ENCODE measurements around the gene RBM15. TPM values are rescaled to one million over a fixed set of nuclear protein-coding genes. Genes with fewer than 3 reads are reported as not detected.

The RBM15 gene
- total and polyA plus RNA-seq, 2 experiments from 2014 or later: 20.8 to 84.0 TPM

DNA sequence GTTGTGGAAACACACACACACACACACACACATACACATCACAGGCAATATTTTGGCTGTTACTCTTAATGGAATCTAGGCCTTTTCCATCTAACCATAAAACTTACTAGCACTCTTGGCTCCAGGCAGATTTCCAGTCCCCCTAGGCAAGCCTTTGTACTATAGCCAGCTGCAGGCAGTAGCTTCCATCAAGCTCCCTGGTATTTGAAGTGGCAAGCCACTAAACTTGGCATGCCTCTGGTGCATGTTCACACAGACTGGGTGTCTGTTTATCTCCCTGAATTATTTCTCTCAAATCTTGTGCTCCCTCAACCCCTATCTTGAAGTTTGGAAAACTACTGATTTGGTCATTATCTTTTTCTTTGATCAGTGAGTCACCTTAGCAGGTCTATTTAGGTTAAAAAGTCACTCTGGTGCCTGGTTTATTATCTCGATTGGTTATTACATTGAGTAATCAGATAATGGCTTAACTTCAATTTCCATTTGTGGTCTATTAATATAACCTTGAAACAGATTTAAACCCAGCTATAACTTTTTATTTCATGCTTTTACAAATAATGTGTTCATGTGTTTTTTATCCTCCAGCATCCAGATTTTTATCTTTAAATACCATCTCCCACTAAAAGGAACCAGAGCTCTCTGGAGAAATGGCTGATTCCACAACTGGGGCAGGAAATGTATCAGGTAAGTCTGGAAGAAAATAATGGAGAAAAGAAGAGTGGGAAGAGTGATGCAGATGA is 2.7 kb upstream of the RBM15 start (continued):
- TF ChIP-seq, protein P1, sequence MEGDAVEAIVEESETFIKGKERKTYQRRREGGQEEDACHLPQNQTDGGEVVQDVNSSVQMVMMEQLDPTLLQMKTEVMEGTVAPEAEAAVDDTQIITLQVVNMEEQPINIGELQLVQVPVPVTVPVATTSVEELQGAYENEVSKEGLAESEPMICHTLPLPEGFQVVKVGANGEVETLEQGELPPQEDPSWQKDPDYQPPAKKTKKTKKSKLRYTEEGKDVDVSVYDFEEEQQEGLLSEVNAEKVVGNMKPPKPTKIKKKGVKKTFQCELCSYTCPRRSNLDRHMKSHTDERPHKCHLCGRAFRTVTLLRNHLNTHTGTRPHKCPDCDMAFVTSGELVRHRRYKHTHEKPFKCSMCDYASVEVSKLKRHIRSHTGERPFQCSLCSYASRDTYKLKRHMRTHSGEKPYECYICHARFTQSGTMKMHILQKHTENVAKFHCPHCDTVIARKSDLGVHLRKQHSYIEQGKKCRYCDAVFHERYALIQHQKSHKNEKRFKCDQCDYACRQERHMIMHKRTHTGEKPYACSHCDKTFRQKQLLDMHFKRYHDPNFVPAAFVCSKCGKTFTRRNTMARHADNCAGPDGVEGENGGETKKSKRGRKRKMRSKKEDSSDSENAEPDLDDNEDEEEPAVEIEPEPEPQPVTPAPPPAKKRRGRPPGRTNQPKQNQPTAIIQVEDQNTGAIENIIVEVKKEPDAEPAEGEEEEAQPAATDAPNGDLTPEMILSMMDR (conservative IDR thresholded peaks at IDR 0.05; ENCODE audit: low read depth in 2 of 2): no peak
- TF ChIP-seq EZH2 (IDR thresholded peaks at IDR 0.05; ENCODE audit: low read depth, unreplicated experiment) (no peak), EZH2phosphoT487 (IDR thresholded peaks at IDR 0.05; ENCODE audit: unreplicated experiment) (no peak), JUNB (IDR thresholded peaks at IDR 0.05; ENCODE audit: unreplicated experiment) (no peak), ZNF114 (CRISPR knock-in tag; IDR thresholded peaks at IDR 0.05) (no peak), STAT1 (IDR thresholded peaks at IDR 0.05; ENCODE audit: unreplicated experiment) (no peak), ETS1 (IDR thresholded peaks at IDR 0.05) (no peak)
- TF ChIP-seq, protein P2, sequence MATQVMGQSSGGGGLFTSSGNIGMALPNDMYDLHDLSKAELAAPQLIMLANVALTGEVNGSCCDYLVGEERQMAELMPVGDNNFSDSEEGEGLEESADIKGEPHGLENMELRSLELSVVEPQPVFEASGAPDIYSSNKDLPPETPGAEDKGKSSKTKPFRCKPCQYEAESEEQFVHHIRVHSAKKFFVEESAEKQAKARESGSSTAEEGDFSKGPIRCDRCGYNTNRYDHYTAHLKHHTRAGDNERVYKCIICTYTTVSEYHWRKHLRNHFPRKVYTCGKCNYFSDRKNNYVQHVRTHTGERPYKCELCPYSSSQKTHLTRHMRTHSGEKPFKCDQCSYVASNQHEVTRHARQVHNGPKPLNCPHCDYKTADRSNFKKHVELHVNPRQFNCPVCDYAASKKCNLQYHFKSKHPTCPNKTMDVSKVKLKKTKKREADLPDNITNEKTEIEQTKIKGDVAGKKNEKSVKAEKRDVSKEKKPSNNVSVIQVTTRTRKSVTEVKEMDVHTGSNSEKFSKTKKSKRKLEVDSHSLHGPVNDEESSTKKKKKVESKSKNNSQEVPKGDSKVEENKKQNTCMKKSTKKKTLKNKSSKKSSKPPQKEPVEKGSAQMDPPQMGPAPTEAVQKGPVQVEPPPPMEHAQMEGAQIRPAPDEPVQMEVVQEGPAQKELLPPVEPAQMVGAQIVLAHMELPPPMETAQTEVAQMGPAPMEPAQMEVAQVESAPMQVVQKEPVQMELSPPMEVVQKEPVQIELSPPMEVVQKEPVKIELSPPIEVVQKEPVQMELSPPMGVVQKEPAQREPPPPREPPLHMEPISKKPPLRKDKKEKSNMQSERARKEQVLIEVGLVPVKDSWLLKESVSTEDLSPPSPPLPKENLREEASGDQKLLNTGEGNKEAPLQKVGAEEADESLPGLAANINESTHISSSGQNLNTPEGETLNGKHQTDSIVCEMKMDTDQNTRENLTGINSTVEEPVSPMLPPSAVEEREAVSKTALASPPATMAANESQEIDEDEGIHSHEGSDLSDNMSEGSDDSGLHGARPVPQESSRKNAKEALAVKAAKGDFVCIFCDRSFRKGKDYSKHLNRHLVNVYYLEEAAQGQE (IDR thresholded peaks at IDR 0.05; ENCODE audit: unreplicated experiment): no peak

- Mint-ChIP-seq H3K4me3 (no peak overlapping the region; the same call in 2 of the 3 replicates), H3K4me1 (peaks cover 29% of the 10 kb centered on the region), H3K9me3 (peaks cover 5% of the 10 kb centered on the region; the same call in 2 of the 3 replicates), H3K27ac (peak overlapping the region; percentile 98), H3K27me3 (ENCODE audit: insufficient read depth, low read depth, poor library complexity) (peaks cover 10% of the 10 kb centered on the region), H3K36me3 (ENCODE audit: low read depth) (peaks cover 36% of the 10 kb centered on the region)
- Histone ChIP-seq H3K4me3 (peak overlapping the region; percentile 88), H3K9me2 (ENCODE audit: insufficient read depth) (no peaks in the 10 kb centered on the region), H2AFZ (peak overlapping the region; percentile 92), H3K79me2 (replicated peaks; ENCODE audit: insufficient read depth) (peaks cover 40% of the 10 kb centered on the region), H3K27ac (ENCODE audit: low read depth) (peak overlapping the region; percentile 87), H3K4me2 (peak overlapping the region; percentile 83), H3K27me3 (ENCODE audit: insufficient read depth) (no peaks in the 10 kb centered on the region), H3K4me1 (ENCODE audit: insufficient read depth) (peaks cover 22% of the 10 kb centered on the region), H3F3A (replicated peaks; ENCODE audit: low read depth) (no peaks in the 10 kb centered on the region), H3K36me3 (ENCODE audit: insufficient read depth) (no peaks in the 10 kb centered on the region; the same call in 1 of the 2 replicates), H4K20me1 (replicated peaks; ENCODE audit: insufficient read depth) (peaks cover 26% of the 10 kb centered on the region)
- TF ChIP-seq POLR2AphosphoS5 (IDR thresholded peaks at IDR 0.05; ENCODE audit: low read depth): peak; percentile 20; the same call in 1 of the 2 replicates
- TF ChIP-seq, protein P2 (IDR thresholded peaks at IDR 0.05; ENCODE audit: unreplicated experiment): no peak
- TF ChIP-seq ZNF331 (CRISPR knock-in tag; IDR thresholded peaks at IDR 0.05; ENCODE audit: low read depth): no peak
- ATAC-seq (peak; percentile 15), DNase-seq (ENCODE audit: low spot score) (peak; percentile 67)
Observed at GRCh38 chr1:110337704-110338308, 1.4 kb upstream of the RBM15 start.
